ENCODE results near the gene MOB2. TPM values are rescaled to one million over a fixed set of nuclear protein-coding genes. Genes with fewer than 3 reads are reported as not detected.

MOB2 gene
- total and polyA plus RNA-seq, 4 donors, result 8.3 to 18.5 (median 14.8) TPM

- H3K9ac ChIP-seq (ENCODE audit: low read depth in 1 of 2, low read length in 2 of 2), result no peak overlapping the region
- H3K4me3 ChIP-seq (ENCODE audit: low read depth in 1 of 3, low read length in 3 of 3), result no peak overlapping the region
- WGBS, result 97% methylated on average over 12 of the region's 12 CpGs
- peaks cover 6 to 56% (median 12%) of the 10 kb centered on the region in 4 donors for H3K36me3 ChIP-seq (ENCODE audit: control insufficient read depth in 4 of 4, insufficient read depth in 3 of 4, low read depth in 1 of 4, low read length in 3 of 4)
- H3K4me1 ChIP-seq (ENCODE audit: control insufficient read depth in 4 of 4, insufficient read depth in 4 of 4, low read length in 3 of 4), result no peaks in the 10 kb centered on the region
- no peaks in the 10 kb centered on the region for H3K27me3 ChIP-seq (ENCODE audit: control insufficient read depth in 4 of 4, insufficient read depth in 4 of 4, low read length in 3 of 4)
- no peak for DNase-seq (ENCODE audit: low spot score)
- H3K9me3 ChIP-seq (ENCODE audit: control insufficient read depth in 4 of 4, low read length in 3 of 4), result no peaks in the 10 kb centered on the region
- H3K27ac ChIP-seq (ENCODE audit: low read depth in 1 of 2, low read length in 2 of 2), result no peak overlapping the region
- no peak for TF ChIP-seq RXRA (IDR thresholded peaks at IDR 0.05)
- no peak for TF ChIP-seq YY1 (IDR thresholded peaks at IDR 0.05)
- no peak for TF ChIP-seq CTCF (IDR thresholded peaks at IDR 0.05; ENCODE audit: low read depth, low read length, missing input control)
- no peak for TF ChIP-seq HNF4A (conservative IDR thresholded peaks at IDR 0.05)
- TF ChIP-seq JUND (IDR thresholded peaks at IDR 0.05), result no peak
- no peak for TF ChIP-seq ATF3 (IDR thresholded peaks at IDR 0.05)
- no peak for TF ChIP-seq MAX (IDR thresholded peaks at IDR 0.05)
- TF ChIP-seq EGR1 (IDR thresholded peaks at IDR 0.05; ENCODE audit: low read depth in 2 of 2), result no peak
- TF ChIP-seq GABPA (IDR thresholded peaks at IDR 0.05 in 1 of 2, conservative IDR thresholded peaks at IDR 0.05 in 1 of 2), result no peak
- no peak for TF ChIP-seq FOXA1 (IDR thresholded peaks at IDR 0.05)
- TF ChIP-seq HNF4G (IDR thresholded peaks at IDR 0.05), result no peak
Measured at GRCh38 chr11:1473011-1473628, 13.5 kb downstream of the MOB2 start.

- no peaks in the 10 kb centered on the region for H3K4me1 ChIP-seq (ENCODE audit: control insufficient read depth in 4 of 4, insufficient read depth in 4 of 4, low read length in 3 of 4)
- TF ChIP-seq ZBTB33 (IDR thresholded peaks at IDR 0.05) (no peak), EGR1 (IDR thresholded peaks at IDR 0.05; ENCODE audit: low read depth in 2 of 2) (no peak), REST (IDR thresholded peaks at IDR 0.05) (no peak), SP1 (IDR thresholded peaks at IDR 0.05) (no peak), YY1 (IDR thresholded peaks at IDR 0.05) (no peak), RAD21 (IDR thresholded peaks at IDR 0.05) (no peak), MAX (IDR thresholded peaks at IDR 0.05) (no peak), JUND (IDR thresholded peaks at IDR 0.05) (no peak), TAF1 (conservative IDR thresholded peaks at IDR 0.05) (no peak), NR2F2 (IDR thresholded peaks at IDR 0.05) (no peak)
- H3K9ac ChIP-seq (ENCODE audit: low read depth in 1 of 2, low read length in 2 of 2), result no peak overlapping the region
- peaks cover 4 to 50% (median 9%) of the 10 kb centered on the region in 4 donors for H3K36me3 ChIP-seq (ENCODE audit: control insufficient read depth in 4 of 4, insufficient read depth in 3 of 4, low read depth in 1 of 4, low read length in 3 of 4)
- H3K9me3 ChIP-seq (ENCODE audit: control insufficient read depth in 4 of 4, low read length in 3 of 4), result no peaks in the 10 kb centered on the region
- H3K4me3 ChIP-seq (ENCODE audit: low read depth in 1 of 3, low read length in 3 of 3), result no peak overlapping the region
- no peaks in the 10 kb centered on the region for H3K27me3 ChIP-seq (ENCODE audit: control insufficient read depth in 4 of 4, insufficient read depth in 4 of 4, low read length in 3 of 4)
- WGBS, result 93% methylated on average over 21 of the region's 21 CpGs
- no peak overlapping the region for H3K27ac ChIP-seq (ENCODE audit: low read depth in 1 of 2, low read length in 2 of 2)
- no peak for DNase-seq (ENCODE audit: low spot score)
Measured at GRCh38 chr11:1472180-1473005, 14.2 kb downstream of the MOB2 start.

Data from liver (tissue), 9 donors.